ENCODE measurements around the gene MRPL40.

DNA sequence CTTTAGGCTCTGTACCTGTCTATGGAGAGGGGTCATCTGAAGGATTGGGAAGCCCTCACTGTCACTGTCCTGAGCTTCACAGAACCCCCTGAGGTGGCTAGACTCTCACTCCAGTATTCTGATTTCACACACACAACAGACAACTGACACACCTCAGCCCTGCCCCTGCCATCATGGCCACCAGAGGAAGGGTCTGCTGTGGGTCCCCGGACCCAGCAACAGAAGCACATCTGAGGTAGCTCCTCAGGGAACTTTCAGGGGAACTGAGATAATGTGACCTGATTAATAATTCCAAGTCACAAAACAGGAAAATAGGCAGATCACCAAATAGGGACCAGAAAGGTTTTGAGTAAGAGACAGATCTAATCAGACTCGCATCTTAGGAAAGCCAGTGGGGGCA, 22.7 kb downstream of the MRPL40 start:
- TF ChIP-seq, protein P1, sequence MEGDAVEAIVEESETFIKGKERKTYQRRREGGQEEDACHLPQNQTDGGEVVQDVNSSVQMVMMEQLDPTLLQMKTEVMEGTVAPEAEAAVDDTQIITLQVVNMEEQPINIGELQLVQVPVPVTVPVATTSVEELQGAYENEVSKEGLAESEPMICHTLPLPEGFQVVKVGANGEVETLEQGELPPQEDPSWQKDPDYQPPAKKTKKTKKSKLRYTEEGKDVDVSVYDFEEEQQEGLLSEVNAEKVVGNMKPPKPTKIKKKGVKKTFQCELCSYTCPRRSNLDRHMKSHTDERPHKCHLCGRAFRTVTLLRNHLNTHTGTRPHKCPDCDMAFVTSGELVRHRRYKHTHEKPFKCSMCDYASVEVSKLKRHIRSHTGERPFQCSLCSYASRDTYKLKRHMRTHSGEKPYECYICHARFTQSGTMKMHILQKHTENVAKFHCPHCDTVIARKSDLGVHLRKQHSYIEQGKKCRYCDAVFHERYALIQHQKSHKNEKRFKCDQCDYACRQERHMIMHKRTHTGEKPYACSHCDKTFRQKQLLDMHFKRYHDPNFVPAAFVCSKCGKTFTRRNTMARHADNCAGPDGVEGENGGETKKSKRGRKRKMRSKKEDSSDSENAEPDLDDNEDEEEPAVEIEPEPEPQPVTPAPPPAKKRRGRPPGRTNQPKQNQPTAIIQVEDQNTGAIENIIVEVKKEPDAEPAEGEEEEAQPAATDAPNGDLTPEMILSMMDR (IDR thresholded peaks at IDR 0.05), result no peak
- TF ChIP-seq POLR2A (IDR thresholded peaks at IDR 0.05), result no peak
